HG03354 (cell line): ENCODE measurements around the gene SET.

Source experiments
- ATAC-seq: cut with Tn5 transposase; IDR thresholded peaks from one replicate; pipeline ENCODE4 v1.9.1; 2021; ENCODE audit warnings: mild to moderate bottlenecking; ENCODE audit not compliant: unreplicated experiment, poor library complexity, severe bottlenecking

The SET gene

DNA sequence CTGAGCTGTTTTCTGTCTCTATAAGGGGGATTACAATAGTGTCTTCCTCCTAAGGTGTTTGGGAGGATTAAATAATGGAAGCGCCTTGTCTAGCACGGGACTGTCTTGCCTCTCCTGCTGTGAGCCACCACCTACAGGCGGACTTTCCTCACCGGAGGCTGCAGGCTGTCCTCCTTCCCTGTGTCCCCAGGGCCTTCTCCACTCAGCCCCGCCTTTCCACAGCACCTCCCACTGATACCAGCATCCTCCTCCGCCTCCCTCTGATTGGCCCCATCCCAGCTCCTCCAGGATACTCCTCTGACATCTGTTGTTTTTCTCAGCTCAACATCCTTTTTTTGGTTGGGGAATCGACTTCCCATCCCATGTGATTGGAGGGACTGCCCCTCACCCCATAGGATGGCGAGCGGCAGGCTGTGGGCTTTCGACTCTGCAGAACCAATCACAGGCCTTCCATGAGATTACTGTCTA is 35.8 kb downstream of the SET start:
- ATAC-seq: no peak

DNA sequence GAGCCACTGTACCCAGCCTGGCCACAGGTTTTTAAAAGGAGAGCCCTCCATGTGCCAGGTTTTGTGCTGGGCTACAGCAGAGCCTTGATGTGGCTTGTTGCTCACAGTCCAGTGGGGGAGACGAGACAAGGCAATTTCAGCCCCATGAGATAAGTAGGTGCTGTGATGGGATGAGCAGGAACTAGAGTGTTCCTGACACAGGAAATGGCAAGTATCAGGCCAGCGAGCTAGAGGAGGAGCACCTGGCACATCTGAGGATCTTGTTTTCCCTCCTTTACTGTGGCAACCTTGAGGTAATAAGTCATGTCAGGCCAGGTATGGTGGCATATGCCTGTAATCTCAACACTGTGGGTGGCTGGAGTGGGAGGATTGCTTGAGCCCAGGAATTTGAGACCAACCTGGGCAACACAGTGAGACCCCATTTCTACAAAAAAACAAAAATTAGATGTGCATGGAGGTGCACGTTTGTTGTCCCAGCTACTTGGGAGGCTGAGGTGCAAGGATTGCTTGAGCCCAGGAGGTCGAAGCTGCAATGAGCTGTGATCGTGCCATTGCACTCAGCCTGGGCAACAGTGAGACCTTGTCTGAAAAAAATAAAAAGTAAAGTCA is 38.7 kb downstream of the SET start:
- no peak for ATAC-seq

DNA sequence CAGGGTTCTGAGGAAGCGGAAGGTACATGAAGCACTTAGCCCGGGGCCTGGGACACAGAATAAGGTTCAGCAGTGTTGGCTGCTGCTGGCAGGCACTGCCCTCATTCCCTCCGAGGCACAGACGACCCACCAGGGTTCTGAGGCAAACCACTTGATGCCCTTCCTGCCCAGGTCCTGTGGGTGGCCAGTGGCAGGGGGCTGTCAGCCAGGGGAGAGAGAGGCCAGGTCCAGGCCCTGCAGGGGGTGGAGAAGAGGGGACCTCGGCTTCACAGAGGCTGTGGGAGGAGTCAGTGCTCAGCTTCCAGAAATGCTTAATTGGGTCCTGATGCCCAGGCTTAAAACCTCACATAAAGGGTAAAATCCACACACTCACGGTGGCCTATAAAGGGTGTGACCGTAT is 39.3 kb downstream of the SET start:
- no peak for ATAC-seq

DNA sequence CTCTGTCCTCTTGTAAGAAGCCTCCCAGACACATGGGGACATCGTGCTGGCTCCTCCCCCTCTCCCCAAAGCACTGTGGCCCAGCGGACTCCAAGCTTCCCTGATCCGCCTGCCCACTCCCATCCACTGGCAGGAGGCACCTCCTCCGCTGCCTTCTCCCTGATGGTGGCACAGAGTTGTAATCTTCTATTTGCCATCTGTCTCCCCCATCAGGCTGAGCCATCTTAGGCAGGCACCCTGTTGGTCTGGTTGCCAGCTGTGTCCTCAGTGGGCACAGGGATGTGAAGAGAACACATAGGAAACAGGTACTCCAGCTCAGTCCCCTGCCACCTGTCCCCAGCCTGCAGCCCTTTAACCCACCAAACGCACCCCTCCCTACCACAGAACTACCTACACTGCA is 40.3 kb downstream of the SET start:
- ATAC-seq: no peak

GRCh38 chr9:128729766-128730517 is 40.9 kb downstream of the SET start:
- ATAC-seq: no peak

DNA sequence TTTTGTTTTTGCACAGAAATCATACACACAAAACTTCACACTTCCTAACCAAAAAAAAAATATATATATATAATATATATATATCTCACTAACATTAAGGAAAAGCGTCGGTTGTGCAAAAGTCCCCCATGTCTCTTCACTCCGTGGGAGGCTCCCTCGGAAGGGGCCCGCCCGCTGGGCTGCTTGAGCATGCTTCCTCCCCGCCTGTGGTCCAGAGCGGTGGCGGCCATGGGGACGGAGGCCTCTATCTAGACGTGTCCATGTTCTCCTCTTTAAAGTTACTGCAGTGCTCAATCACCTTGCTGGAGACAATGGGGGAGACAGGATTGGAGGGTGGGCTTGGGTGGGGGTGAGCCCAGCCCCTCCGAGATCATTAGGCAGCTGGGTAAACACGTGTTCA is 42.1 kb downstream of the SET start:
- no peak for ATAC-seq

GRCh38 chr9:128731691-128732090 is 42.7 kb downstream of the SET start:
- ATAC-seq: no peak

- no peak for ATAC-seq
Observed at GRCh38 chr9:128732576-128732975, 43.6 kb downstream of the SET start.

DNA sequence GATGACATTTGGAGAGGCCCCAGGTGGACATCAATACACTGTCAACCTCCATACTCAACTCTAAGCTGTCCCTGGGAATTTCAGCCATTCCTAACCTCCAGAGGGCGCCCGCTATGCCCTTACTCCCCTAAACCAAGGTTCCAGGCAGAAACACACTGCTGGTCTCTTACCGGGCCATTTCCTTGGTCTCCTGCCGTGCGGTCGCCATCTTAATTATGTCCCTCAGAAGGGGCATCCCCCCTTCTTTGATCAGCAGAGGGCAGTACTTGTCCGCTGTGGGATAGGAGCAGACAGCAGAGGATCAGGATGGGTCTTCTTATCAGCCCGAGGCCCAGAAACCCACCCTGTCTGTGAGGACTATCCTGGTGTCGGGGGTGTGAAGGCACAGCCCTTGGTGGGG is 44.2 kb downstream of the SET start:
- ATAC-seq: no peak

DNA sequence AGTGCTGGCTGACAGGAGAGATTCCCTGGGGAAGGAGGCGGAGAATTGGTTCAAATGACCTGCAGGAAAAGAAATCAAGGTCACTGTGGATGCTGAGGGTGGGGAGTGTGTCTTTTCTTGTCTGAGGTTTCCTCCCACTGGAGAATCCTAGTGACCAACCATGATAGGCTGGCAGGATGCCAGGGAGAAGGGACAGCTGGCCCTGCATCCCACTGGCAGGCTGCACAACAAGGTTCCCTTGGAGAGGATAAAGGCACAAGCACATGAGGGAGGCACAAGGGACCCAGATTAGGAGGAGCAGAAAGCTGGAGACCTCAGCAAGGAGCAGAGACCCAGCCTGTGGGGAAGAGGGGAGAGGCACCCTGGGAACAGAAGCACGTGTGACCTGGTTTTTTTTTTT is 46.4 kb downstream of the SET start:
- no peak for ATAC-seq

DNA sequence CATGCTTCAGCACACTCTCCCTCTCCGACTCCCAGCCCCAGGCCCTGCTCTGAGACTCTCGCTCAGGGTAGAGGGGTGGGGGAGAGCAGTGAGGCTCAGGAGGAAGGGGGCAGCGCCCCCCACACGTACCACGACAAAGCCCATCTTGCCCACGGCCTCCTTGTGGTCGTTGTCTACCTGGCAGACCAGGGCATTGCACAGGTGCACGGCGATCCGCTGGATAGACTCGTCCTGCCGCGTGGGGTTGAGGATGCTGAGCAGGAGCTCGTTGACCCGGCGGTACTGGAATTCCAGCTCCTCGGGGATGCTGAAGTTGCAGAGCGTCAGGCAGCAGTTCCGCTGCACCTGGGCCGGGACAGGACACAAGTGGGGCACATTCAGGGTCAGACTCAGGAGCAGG is 53.4 kb downstream of the SET start:
- ATAC-seq: no peak

DNA sequence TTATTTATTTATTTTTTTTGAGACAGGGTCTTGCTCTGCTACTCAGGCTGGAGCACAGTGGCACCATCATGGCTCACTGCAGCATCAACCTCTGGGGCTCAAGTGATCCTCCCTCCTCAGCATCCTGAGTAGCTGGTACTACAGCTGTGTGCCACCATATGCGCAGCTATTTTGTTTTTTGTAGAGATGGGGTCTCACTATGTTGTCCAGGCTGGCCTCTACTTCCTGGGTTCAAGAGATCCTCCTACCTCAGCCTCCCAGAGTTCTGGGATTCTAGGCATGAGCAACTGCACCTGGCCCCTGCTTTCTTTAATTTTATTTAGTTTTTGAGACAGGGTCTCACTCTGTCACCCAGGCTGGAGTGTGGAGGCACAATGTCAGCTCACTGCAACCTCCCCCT is 54.4 kb downstream of the SET start:
- no peak for ATAC-seq
